Measurements from ENCODE around the gene XYLB.

Gene XYLB

GRCh38 chr3:38453913-38454177 lies 107.3 kb downstream of the XYLB start:
- Histone ChIP-seq H3K9me3 (no peaks in the 10 kb centered on the region), H3K27me3 (ENCODE audit: low read depth) (no peaks in the 10 kb centered on the region), H3K4me1 (peaks cover 5% of the 10 kb centered on the region), H3K36me3 (replicated peaks) (no peaks in the 10 kb centered on the region), H3K4me3 (peak overlapping the region; percentile 77)
- no peak for DNase-seq (ENCODE audit: low spot score in 2 of 2)
- in situ Hi-C loops (cut with MboI; ENCODE audit: low sequenced_read_pairs), result no loop called here

- Histone ChIP-seq H3K36me3 (replicated peaks) (no peaks in the 10 kb centered on the region), H3K4me1 (peaks cover 5% of the 10 kb centered on the region), H3K9me3 (no peaks in the 10 kb centered on the region), H3K27me3 (ENCODE audit: low read depth) (no peaks in the 10 kb centered on the region), H3K4me3 (peak overlapping the region; percentile 77)
- in situ Hi-C loops (cut with MboI; ENCODE audit: low sequenced_read_pairs), result no loop called here
- DNase-seq (ENCODE audit: low spot score in 2 of 2), result peak in 1 of 2 experiments; percentile 47
Measured at GRCh38 chr3:38454178-38454883, 107.7 kb downstream of the XYLB start.

- Histone ChIP-seq H3K4me1 (peaks cover 5% of the 10 kb centered on the region), H3K27me3 (ENCODE audit: low read depth) (no peaks in the 10 kb centered on the region), H3K36me3 (replicated peaks) (no peaks in the 10 kb centered on the region), H3K4me3 (peak overlapping the region; percentile 77), H3K9me3 (no peaks in the 10 kb centered on the region)
- in situ Hi-C loops (cut with MboI; ENCODE audit: low sequenced_read_pairs), result no loop called here
- peak; percentile 78 to 94 for DNase-seq (ENCODE audit: low spot score in 2 of 2)
Measured at GRCh38 chr3:38454884-38455638, 108.5 kb downstream of the XYLB start.

DNA sequence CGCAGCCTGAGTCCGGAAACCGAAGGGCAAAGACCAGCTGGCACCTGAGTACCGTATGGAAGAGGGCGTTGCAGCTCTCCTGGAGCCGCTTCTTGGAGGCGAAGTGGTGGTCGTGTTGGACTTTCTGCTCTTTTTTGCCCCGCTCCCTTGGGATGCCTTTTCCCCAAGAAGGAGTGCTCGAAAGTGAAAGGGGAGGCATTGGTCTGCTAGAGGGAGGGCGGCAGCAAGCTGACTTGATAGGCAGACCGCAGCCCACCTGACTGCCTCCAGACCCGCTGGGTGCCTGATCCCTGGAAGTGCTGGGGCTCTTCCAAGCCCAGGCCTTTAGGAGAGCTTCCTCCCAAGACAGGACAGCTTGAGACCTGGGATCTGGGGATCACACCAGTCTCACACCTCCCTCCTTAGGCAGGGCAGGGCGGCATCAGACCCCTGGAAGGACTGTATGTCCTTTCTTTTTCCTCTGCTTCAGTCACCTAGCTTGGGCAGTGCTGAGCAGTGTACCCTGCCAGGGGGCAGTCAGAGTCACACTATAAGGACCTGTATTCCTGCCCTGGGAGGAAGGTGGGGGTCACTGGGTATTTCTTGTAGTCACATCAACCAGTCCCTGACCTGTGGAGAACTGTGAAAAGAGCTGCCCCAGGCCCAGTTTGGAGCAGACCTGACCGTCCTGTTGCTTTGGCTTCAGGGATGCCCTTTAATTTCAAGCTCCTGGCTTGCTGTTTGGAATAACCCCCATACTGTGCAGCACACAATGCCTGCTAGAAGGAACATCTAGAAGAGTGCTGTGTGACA lies 109.2 kb downstream of the XYLB start:
- H3K36me3 ChIP-seq (replicated peaks), result no peaks in the 10 kb centered on the region
- no peaks in the 10 kb centered on the region for H3K9me3 ChIP-seq
- in situ Hi-C loops (cut with MboI; ENCODE audit: low sequenced_read_pairs), result no loop called here
- H3K27me3 ChIP-seq (ENCODE audit: low read depth), result no peaks in the 10 kb centered on the region
- peak in 1 of 2 experiments; percentile 15 for DNase-seq (ENCODE audit: low spot score in 2 of 2)
- H3K4me1 ChIP-seq, result peaks cover 5% of the 10 kb centered on the region
- H3K4me3 ChIP-seq, result peak overlapping the region; percentile 77

- H3K36me3 ChIP-seq (replicated peaks), result no peaks in the 10 kb centered on the region
- H3K4me1 ChIP-seq, result peaks cover 5% of the 10 kb centered on the region
- in situ Hi-C loops (cut with MboI; ENCODE audit: low sequenced_read_pairs), result no loop called here
- no peaks in the 10 kb centered on the region for H3K27me3 ChIP-seq (ENCODE audit: low read depth)
- no peak overlapping the region for H3K4me3 ChIP-seq
- no peaks in the 10 kb centered on the region for H3K9me3 ChIP-seq
- DNase-seq (ENCODE audit: low spot score in 2 of 2), result no peak
Measured at GRCh38 chr3:38457111-38458003, 110.8 kb downstream of the XYLB start.

GRCh38 chr3:38458796-38459498 lies 112.4 kb downstream of the XYLB start:
- H3K4me3 ChIP-seq, result no peak overlapping the region
- in situ Hi-C loops (cut with MboI; ENCODE audit: low sequenced_read_pairs), result no loop called here
- no peak for DNase-seq (ENCODE audit: low spot score in 2 of 2)

GRCh38 chr3:38459499-38460048 lies 113.0 kb downstream of the XYLB start:
- peaks cover 5% of the 10 kb centered on the region for H3K4me1 ChIP-seq
- H3K27me3 ChIP-seq (ENCODE audit: low read depth), result no peaks in the 10 kb centered on the region
- H3K4me3 ChIP-seq, result no peak overlapping the region
- in situ Hi-C loops (cut with MboI; ENCODE audit: low sequenced_read_pairs), result no loop called here
- DNase-seq (ENCODE audit: low spot score in 2 of 2), result no peak
- H3K36me3 ChIP-seq (replicated peaks), result no peaks in the 10 kb centered on the region
- H3K9me3 ChIP-seq, result no peaks in the 10 kb centered on the region

More at GRCh38 chr3:38458796-38459498, 112.4 kb downstream of the XYLB start:
- H3K36me3 ChIP-seq (replicated peaks), result no peaks in the 10 kb centered on the region
- H3K9me3 ChIP-seq, result no peaks in the 10 kb centered on the region
- H3K4me1 ChIP-seq, result peaks cover 5% of the 10 kb centered on the region
- H3K27me3 ChIP-seq (ENCODE audit: low read depth), result no peaks in the 10 kb centered on the region

DNA sequence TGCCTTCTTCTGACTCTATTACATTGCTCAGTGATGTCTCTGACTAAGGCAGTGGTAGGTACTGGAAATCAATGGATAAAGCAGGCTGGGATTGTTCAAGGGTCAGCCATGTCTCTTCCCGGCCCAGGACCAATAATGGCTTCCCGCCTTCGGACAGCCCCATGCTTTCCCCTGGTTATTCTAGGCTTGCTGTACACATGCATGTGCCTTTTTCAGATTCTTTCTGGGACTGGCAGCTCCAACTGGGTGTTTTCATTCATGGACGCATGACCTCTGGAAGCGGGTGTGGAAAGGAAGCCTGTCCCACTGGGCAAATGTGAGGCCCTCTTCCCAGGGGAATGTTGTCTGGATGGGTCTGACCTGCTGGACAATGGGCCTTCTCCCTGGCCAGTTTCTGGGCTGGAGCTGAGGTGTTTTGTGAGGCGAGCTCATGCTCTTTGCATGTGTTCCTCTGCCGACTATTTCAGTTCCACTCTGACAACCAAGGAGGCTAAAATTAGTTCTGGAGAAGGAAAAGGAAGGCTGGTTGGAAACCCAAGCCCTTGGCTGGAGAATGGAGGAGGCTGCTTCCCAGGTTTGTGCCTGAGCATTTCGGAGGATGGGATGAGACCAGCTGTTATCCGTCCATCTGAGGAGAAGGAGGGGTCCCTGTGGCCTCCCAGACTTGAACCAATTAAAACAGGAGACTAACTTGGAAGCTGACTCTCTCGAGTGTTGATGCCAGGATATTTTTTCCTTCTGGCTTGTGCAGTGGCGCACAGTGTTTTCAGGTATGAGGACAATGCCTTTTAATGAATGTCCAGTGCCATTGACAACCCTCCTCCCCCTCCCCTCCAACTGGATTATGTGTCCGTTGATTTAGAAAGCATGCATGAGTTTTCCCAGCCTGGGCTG lies 114.0 kb downstream of the XYLB start:
- no peaks in the 10 kb centered on the region for H3K27me3 ChIP-seq (ENCODE audit: low read depth)
- no peak for DNase-seq (ENCODE audit: low spot score in 2 of 2)
- H3K9me3 ChIP-seq, result peaks cover 3% of the 10 kb centered on the region; the same call in 1 of the 2 replicates
- no peak overlapping the region for H3K4me3 ChIP-seq
- H3K4me1 ChIP-seq, result peaks cover 4% of the 10 kb centered on the region
- H3K36me3 ChIP-seq (replicated peaks), result no peaks in the 10 kb centered on the region
- in situ Hi-C loops (cut with MboI; ENCODE audit: low sequenced_read_pairs), result no loop called here

Measured in HAP-1 (cell line).